Stimulated activated CD4-positive, alpha-beta T cell treated with anti-CD3 and anti-CD28 coated beads, TNF-alpha, amount 100 ng/mL, for 4 hours (primary cell): Measurements from ENCODE around the gene C17orf113.

Experiments
- DNase-seq, 3 experiments: peaks; one replicate each; pipeline ENCODE4 v3.0.0-alpha.2; 2020; ENCODE audit warnings: low read depth in 3 of 3

Gene C17orf113

DNA sequence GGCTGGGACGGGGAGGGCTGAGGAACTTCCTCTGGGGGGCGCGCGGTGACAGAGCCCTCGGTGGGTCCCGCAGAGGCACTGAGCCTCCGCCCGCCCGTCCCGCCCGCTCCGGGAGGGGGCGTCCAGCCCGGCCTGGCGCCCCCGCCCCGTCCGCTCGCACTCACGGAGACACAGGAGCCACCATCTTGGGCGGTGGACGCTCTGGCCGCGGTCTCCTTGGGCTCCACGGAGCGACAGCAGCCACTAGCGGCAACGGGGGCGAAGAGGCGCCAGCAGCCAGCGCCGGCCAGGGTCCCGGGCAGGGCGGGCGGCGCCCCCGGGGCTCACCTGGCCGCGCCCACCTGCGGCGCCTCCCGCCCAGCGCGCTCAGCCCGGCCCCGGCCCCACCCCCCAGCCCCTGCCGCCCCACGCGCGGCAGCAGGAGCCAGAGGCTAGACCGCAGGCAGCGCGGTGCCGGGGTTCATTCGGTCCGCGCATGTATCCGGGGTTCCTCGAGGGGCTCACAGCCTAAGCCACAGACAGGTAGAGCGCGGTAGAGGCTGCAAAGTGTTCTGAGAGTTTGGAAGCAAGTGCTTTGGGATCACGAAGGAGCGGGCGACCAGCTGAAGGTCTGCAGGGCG is at the start of gene C17orf113:
Gene C17orf113 (minus strand): TSS at position 209 of the 620 bp plus-strand sequence. CDS start 7,225 bp downstream, outside the sequence.
- DNase-seq: peak in 1 of 3 experiments; percentile 18

DNA sequence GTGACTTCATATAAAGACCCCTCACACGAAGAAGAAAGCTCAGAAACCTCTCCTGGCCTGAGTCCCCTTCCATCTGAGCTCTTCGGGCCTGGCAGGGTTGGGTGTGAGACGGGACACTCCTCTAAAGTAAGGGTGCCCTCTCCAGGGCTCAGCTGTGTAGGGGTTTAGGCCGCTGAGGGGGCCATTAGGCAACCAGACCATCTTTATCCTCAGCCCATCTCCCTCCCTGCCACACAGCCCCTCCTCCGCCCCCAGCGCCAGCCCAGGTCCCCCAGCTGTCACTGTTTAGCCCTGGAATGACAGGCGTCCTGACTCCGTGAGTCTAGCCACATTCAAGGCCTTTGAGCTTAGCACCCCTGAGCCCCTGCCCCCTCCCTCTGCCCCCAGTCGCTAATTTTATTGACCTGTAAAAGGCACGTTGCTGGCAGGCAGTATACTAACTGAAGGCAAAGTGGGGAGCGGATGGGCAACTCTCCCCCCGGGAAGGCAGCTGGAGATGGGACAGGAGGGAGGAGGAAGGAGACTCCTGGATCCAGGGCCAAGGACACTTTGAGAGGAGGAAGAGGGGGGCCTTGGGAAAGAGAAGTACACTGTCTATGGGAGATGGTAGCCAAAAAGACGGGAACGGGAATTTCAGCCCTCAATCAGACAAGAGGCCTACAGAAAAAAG is 48.5 kb upstream of the C17orf113 start:
- DNase-seq: no peak

DNA sequence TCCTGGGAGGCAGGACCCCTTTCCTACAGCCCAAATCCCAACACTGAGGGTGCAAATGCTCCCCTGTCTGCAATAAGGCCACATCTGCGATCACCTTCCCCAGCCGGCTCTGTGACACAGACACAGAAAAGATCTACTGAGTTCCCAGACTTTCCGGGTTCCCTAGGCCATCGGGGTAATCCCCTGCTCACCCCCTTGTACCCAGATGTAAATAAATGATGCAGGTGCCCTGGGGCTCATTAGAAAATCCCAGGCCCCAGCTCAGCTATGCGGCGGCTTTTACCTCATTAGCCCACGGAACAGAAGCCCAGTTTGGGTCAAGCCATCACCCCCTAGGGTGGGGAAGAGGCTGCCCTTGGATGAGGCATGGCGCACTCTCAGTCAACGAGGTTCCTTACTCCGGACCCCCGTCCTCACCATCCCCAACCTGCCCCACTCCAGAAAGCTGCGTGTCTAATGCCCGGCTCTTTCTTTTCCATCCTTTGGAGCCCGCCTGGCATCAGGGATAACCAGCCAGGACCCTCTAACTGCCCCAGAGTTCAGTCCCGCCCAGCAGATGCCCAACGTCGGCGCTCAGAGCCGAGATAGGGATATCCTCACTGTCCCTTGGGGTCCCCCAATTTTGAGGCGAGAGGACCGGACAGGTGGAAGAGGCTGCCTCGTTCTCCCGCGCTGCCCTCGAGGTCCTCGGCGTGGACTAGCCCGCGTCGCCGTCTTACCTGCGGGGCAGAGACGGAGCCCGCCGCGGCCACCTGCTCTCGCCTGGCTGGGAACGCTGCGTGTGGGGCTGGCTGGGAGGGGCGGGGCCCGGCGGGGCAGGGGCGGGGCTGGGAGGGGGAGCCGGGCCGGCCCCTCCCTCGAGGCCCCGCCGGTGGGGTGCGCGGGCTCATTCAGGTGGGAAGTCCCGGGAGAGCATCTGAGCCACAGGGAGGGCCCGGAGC is 47.6 kb upstream of the C17orf113 start, which contains the start of gene ZNF385C:
Gene ZNF385C (minus strand): TSS at position 783 of the 941 bp plus-strand sequence. CDS start 35,417 bp downstream, outside the sequence.
- DNase-seq: peak in 2 of 3 experiments; percentile 26 to 45

GRCh38 chr17:42096360-42097111 is 46.1 kb upstream of the C17orf113 start:
- DNase-seq: no peak

DNA sequence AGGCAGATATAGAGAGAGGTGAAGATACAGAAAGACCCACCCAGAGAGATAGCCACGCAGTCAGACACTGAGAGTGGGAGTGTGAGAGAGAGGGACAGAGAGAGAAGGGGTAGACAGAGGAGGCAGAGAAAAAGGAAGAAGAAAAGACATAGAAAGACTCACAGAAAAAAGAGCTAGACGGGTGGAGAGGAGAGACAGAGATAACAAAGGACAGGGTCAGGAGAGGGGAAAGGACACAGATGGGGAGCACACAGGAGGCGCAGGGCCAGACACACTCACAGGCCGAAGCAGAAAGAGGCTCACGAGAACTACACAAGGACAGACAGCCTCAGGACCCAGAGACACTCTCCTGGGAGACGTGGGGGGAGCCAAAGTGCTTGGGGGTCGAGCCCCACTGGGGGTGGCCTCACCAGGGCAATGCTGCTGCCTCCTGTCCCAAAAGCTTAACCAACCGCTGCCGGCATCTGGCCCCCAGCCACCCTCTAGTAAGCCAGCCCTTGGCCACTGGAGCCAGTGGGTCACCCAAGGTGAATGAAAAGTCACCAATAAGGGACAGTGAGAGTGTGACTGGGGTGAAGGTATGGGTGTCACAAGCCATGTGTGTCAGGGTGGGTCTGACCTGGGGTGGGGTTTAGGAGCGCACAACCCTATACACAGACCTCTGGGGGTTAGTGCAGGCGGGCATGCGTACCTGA is 44.1 kb upstream of the C17orf113 start:
- DNase-seq: no peak

DNA sequence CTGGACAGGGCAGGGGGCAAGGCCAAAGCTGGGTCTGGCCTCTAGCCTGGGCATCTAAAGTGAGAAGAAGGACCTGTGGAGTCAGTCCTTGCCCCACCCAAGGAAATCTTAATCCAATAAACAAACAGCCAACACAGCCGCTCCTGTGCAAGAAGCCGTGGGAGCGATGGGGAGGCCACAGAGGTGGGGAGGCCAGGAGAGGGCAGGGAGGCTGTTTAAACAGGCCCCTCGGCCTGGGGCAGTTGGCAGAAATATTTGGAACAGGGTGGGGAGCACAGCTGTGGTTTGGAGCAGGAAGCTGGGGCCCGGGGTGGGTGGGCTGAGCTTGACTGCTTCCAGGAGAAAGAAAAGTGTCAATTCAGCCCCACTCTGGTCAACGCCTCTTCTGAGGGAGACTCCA is 42.5 kb upstream of the C17orf113 start:
- no peak for DNase-seq

DNA sequence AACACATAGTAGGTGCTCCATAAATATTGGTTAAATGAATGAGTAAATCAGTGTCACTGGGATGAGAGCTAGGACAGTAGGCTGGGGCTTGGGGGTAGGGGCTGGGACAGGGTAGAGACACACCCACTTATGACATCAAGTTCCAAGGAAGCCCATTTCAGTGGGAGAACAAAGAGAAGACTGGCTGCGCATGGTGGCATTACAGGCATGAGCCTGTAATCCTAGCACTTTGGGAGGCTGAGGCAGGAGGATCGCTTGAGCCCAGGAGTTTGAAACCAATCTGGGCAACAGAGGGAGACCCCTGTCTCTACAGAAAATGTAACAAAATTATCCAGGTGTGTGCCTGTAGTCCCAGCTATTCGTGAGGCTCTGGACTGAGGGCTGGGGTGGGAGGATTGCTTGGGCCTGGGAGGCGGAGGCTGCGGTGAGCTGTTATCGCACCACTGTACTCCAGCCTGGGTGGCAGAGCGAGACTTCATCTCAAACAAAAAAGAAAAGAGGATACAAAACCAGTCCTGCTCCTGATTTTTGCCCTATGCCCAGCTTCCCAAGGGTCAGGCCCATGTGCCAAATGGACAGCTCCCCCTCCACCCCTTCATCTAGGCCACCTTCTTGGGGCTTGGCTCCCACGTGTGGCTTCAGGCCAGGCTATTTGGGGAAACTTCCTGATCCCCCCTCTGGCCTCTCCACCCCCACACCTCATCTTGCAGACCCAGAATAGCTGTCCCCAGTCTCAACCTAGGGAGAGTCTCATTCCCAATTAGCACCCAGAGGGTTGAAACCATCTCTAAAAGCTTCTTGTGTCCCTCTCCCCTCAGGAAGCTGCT is 40.8 kb upstream of the C17orf113 start:
- DNase-seq: no peak

DNA sequence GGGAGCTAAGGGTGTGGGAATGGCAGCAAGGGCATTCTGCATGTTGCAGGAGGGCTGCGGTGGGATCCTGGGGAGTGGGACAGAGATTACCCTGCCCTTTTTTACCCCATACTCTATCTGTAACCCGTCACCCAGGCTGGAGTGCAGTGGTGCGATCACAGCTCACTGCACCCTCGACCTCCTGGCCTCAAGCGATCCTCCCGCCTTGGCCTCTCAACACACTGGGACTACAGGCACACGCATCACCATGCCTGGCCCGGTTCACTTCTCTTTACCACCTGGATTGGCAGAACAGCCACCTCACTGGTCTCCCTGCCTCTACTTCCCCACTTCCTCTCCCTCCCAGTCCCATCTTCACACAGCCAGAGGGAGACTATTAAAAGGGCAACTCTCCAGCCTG is 38.3 kb upstream of the C17orf113 start:
- DNase-seq: no peak

- DNase-seq: no peak
These were observed 37.6 kb upstream of the C17orf113 start for GRCh38 chr17:42087736-42088705.

DNA sequence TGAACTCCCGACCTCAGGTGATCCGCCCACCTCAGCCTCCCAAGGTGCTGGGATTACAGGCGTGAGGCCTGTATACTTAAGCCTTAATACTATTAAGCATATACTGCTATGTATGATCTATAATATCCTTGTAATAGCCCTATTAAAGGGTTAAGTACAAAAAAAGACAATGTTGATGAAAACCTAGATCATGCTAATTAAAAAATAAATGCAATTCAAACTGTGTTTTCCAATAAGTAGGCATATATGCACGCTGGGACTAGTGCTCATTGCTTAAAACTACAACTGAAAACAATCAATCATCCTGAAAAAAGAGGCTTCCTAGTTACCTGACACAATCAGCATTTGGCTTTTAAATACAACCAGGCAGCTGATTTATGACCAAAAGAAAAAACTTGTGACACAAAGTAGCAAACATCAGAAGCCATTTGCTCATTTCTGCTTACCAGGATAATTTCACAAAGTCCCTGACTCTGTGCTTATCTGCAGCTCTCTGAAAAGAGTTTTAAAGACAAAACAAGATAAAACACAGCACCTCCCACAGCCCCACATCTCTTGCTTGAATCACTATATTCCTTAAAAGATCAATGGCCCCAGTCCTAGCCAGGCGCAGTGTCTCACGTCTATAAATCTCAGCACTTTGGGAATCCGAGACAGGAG is 36.8 kb upstream of the C17orf113 start:
- DNase-seq: no peak

- no peak for DNase-seq
These were observed 31.2 kb upstream of the C17orf113 start for GRCh38 chr17:42081516-42082129.

DNA sequence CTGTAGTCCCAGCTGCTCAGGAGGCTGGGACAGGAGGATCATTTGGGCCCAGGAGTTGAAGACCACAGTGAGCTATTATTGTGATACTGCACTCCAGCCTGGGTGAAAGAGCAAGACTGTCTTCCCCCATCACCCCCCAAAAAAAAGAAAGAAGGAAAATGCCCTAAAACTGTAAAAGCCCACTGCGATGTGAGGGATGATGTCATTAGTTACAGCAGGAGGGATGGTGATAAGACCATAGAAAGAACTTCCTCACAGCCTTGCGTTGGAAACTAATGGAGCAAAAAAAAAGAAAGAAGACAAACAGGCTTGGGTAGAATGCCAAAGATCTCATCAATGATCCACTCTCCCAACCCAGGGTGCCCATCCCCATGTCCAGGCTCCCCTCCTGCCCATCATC is 29.1 kb upstream of the C17orf113 start:
- no peak for DNase-seq

DNA sequence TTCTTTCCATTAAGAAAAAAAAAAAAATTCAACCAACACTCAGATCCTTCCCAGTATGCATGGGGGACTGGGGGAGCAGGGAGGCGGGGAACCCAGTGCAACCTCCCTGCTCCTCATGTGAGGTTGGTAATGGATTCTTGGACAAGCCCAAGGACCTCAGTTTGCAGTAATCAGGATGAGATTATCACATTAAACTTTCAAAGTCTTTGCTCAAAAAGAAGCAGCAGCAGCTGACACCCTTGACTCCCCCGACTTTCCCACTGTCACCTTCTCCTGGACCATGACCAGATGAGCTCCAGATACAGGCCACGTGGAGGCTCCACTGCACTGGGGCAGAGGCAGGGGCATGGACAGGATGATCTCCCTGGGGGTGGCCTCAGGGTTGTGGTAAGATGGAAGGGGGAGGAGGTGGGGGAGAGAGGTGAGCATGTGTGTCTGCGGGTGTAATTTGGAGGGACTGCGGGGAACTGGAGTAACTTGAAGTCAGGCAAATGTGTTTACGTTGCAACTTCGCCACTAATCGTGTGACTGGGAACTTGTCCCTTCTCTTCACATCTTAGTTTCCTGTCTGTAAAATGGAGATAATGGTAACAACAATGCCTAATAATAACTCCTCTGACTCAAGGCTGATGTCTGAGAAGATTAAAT is 28.1 kb upstream of the C17orf113 start:
- DNase-seq: no peak

GRCh38 chr17:42077755-42078154 is 27.4 kb upstream of the C17orf113 start:
- no peak for DNase-seq

- no peak for DNase-seq
These were observed 26.6 kb upstream of the C17orf113 start for GRCh38 chr17:42076797-42077559.

DNA sequence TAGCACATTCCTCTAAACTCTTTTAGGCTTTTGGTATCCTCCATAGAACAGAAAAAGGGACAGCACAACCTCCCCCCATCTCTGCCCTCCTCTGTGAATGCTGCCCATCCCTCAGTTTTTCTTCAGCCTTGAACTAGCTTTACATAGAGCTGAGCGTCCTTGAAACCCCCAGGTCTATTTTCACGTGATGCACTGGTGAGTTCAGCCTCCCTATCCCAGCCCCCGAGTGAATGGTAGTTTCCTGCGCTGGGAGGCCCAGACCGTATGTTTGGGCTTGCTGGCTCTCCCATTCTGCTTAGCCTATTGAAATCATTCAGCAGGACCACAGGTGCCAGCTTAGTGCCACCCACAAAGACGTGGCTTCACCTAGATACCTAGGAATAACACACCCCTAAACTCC is 25.4 kb upstream of the C17orf113 start:
- no peak for DNase-seq
